ENCODE results near the gene EPDR1. TPM values are rescaled to one million over a fixed set of nuclear protein-coding genes. Genes with fewer than 3 reads are reported as not detected.

EPDR1 gene
- 10 to 100 TPM; 24.9 to 35.5 (median 30.7) TPM for total RNA-seq

DNA sequence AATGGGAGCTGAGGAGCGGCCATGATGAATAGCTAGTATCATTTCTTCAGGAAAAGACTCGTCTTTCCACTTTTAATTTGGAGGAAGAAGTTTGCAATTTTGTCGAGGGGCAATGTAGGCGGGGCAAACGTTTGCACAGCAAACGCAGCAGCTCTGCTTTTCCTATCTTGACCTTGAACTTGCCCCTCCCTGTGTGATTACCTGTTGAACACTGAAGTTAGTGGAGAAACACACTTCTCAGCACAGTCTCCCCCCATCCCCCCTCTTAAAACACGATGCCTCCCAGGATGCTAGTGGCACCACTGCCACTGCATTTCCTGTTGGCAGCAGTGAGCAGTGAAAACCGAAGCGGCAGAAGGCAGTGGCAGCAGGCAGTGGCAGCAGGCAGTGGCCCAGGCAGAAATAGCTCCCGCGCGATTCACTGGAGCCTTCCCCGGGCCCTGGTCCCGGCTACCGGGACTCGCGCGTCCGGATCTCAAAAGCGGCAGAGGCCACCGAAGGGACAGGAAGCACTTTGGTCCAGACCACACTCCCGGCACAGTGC, at the start of gene EPDR1:
Gene EPDR1, plus strand, starts transcription at position 336 of the 544 bp plus-strand sequence. CDS start 300 bp downstream, outside the sequence.
- intact Hi-C loops (cut with DNase I): no loop called here
- no peak for TF ChIP-seq EP300 (IDR thresholded peaks at IDR 0.05)
- TF ChIP-seq, protein P1, sequence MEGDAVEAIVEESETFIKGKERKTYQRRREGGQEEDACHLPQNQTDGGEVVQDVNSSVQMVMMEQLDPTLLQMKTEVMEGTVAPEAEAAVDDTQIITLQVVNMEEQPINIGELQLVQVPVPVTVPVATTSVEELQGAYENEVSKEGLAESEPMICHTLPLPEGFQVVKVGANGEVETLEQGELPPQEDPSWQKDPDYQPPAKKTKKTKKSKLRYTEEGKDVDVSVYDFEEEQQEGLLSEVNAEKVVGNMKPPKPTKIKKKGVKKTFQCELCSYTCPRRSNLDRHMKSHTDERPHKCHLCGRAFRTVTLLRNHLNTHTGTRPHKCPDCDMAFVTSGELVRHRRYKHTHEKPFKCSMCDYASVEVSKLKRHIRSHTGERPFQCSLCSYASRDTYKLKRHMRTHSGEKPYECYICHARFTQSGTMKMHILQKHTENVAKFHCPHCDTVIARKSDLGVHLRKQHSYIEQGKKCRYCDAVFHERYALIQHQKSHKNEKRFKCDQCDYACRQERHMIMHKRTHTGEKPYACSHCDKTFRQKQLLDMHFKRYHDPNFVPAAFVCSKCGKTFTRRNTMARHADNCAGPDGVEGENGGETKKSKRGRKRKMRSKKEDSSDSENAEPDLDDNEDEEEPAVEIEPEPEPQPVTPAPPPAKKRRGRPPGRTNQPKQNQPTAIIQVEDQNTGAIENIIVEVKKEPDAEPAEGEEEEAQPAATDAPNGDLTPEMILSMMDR (IDR thresholded peaks at IDR 0.05): peak in 1 of 3 experiments; percentile 37
- no peaks in the 10 kb centered on the region for H3K36me3 ChIP-seq
- DNase-seq (ENCODE audit: extremely low spot score): no peak
- H3K4me3 ChIP-seq: peak within 1 kb of the TSS; percentile 67 to 83 (median 74)
- peaks cover 0 to 4% (median under 1%) of the 10 kb centered on the region in 4 donors for H3K9me3 ChIP-seq
- H3K4me1 ChIP-seq: peaks cover 22 to 67% (median 64%) of the 10 kb centered on the region in 4 donors
- peak within 1 kb of the TSS; percentile 78 to 86 (median 84) for H3K27ac ChIP-seq (replicated peaks in 1 of 4)
- 29% methylated on average over 7 of the region's 22 CpGs for WGBS
- H3K27me3 ChIP-seq: peaks cover 0 to 24% (median 0%) of the 10 kb centered on the region in 4 donors

DNA sequence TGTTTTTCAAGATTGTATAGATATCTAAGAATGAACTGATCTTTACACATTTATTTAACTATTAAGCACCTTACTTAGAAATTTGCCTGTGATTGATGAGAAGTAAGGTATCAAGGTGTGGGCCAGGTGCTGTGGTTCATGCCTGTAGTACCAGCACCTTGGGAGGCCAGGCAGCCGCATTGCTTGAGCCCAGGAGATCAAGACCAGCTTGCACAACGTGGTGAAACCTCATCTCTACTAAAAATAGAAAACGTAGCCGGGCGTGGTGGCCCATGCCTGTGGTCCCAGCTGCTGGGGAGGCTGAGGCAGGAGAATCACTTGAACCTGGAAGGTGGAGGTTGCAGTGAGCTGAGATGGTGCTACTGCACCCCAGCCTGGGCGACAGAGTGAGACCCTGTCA, 38.4 kb upstream of the EPDR1 start:
- 73% methylated on average over 6 of the region's 6 CpGs for WGBS
- TF ChIP-seq, protein P1 (IDR thresholded peaks at IDR 0.05): no peak
- TF ChIP-seq POLR2A (IDR thresholded peaks at IDR 0.05; ENCODE audit: low read depth) (no peak), POLR2AphosphoS5 (IDR thresholded peaks at IDR 0.05) (no peak), EP300 (IDR thresholded peaks at IDR 0.05) (no peak)
- Histone ChIP-seq H3K27ac (replicated peaks in 1 of 4) (no peak overlapping the region), H3K4me3 (no peak overlapping the region), H3K27me3 (no peaks in the 10 kb centered on the region), H3K36me3 (no peaks in the 10 kb centered on the region), H3K9me3 (no peaks in the 10 kb centered on the region), H3K4me1 (no peaks in the 10 kb centered on the region)
- no peak for DNase-seq (ENCODE audit: extremely low spot score)
- intact Hi-C loops (cut with DNase I): no loop called here

DNA sequence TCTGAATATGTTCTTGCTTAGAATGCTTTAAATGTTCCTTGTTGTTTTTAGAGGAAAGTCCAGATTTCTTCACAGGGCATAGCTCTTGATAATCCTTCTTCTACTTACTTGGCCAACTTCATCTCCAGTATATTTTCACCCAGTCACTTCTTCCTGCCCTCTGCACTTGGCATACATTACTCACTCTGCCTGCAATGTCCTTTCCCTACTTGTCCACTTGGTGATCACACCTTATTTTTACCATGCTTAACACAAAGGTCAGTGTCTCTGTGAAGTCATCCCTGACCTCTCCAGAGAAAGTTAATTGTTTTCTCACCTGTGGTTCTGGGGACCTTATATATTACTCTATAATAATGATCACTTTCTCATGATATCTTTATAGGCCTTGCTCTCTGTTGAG, 27.1 kb upstream of the EPDR1 start:
- Histone ChIP-seq H3K4me3 (no peak overlapping the region), H3K27me3 (no peaks in the 10 kb centered on the region), H3K36me3 (no peaks in the 10 kb centered on the region), H3K4me1 (no peaks in the 10 kb centered on the region), H3K27ac (replicated peaks in 1 of 4) (no peak overlapping the region), H3K9me3 (no peaks in the 10 kb centered on the region)
- no peak for DNase-seq (ENCODE audit: extremely low spot score)
- no peak for TF ChIP-seq POLR2AphosphoS5 (IDR thresholded peaks at IDR 0.05)
- intact Hi-C loops (cut with DNase I): no loop called here

DNA sequence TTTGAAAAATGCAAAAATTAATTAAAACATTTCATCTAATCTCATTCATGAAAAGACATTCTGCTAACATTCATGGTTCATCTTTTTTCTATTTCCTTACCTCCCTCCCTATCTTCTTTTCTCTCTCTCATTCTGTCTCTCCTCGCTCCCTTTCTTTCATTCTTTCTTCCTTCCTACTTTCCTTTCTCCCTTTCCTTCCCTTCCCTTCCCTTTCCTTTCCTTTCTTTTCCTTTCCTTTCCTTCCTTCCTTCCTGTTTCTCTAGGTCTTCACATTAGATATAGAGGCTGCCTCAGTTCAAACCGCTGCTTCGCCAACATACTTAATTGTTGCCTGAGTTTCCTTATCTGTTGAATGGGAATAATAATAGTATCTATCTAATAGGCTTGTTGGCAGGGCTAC, 25.8 kb upstream of the EPDR1 start:
- 90% methylated on average over 3 of the region's 3 CpGs for WGBS
- Histone ChIP-seq H3K4me3 (no peak overlapping the region), H3K9me3 (no peaks in the 10 kb centered on the region), H3K27me3 (no peaks in the 10 kb centered on the region), H3K4me1 (no peaks in the 10 kb centered on the region), H3K36me3 (no peaks in the 10 kb centered on the region), H3K27ac (replicated peaks in 1 of 4) (no peak overlapping the region)
- intact Hi-C loops (cut with DNase I): loop anchor here (5.0 kb wide), 1 partner anchor 328 kb away; no protein-coding TSS in a partner anchor
- TF ChIP-seq EP300 (IDR thresholded peaks at IDR 0.05): no peak
- no peak for TF ChIP-seq POLR2AphosphoS5 (IDR thresholded peaks at IDR 0.05)
- TF ChIP-seq, protein P1 (IDR thresholded peaks at IDR 0.05): no peak
- TF ChIP-seq POLR2A (IDR thresholded peaks at IDR 0.05; ENCODE audit: low read depth): no peak
- no peak for DNase-seq (ENCODE audit: extremely low spot score)

DNA sequence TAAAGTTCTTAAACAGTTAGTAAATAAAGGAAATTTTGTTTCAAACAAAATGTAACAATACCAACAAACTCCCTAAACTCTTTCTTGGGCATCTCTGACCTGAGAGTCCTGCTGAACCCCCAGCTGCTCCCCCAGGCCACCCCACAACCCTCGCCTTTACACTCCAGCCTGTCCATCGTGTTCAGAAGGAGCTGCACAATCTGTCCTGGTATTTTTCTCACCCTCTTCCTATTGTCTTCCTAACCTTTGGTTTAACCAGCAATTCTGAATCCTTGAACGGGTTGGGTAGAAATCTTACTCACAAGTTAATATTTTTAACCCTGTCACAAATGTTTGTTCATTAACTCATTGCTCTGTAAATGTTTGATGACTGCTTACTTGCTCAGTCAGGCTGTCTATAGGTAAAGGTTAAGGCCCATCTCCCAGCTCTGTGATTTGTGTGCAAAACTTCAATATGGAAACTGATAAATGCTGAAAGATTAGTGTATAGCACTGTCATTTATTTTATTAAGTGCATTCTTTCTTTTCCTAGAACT, 20.7 kb upstream of the EPDR1 start:
- no peaks in the 10 kb centered on the region for H3K27me3 ChIP-seq
- H3K9me3 ChIP-seq: no peaks in the 10 kb centered on the region
- DNase-seq (ENCODE audit: extremely low spot score): no peak
- H3K4me1 ChIP-seq: peaks cover 11 to 21% (median 16%) of the 10 kb centered on the region in 4 donors
- TF ChIP-seq POLR2AphosphoS5 (IDR thresholded peaks at IDR 0.05): no peak
- TF ChIP-seq, protein P1 (IDR thresholded peaks at IDR 0.05): no peak
- no peak for TF ChIP-seq POLR2A (IDR thresholded peaks at IDR 0.05; ENCODE audit: low read depth)
- TF ChIP-seq EP300 (IDR thresholded peaks at IDR 0.05): no peak
- H3K27ac ChIP-seq (replicated peaks in 1 of 4): no peak overlapping the region
- intact Hi-C loops (cut with DNase I): loop anchor here (5.0 kb wide), 2 partner anchors 208 to 323 kb away; no protein-coding TSS in a partner anchor
- H3K4me3 ChIP-seq: no peak overlapping the region
- WGBS: 78% methylated on average over 3 of the region's 3 CpGs
- no peaks in the 10 kb centered on the region for H3K36me3 ChIP-seq
